ENCODE results near the gene TBC1D5.

GRCh38 chr3:17770682-17771081 lies 28.3 kb upstream of the TBC1D5 start:
- TF ChIP-seq CTCF (IDR thresholded peaks at IDR 0.05; ENCODE audit: low read depth, low read length) (no peak), POLR2A (IDR thresholded peaks at IDR 0.05; ENCODE audit: extremely low read depth, insufficient read length) (no peak)

Data from NB4 (cell line).